IMR-90 (cell line): ENCODE results near the gene AIP. TPM values are rescaled to one million over a fixed set of nuclear protein-coding genes. Genes with fewer than 3 reads are reported as not detected.
A peak's percentile ranks its signal among the peaks of the same experiment; 100 is the strongest.

Source experiments
- ATAC-seq: fragments of 200-7000 bp; cut with Tn5 transposase; 2 replicates; pipeline ENCODE4 v1.9.1; 2020; ENCODE audit warnings: low read depth, mild to moderate bottlenecking, moderate library complexity
- BruUV-seq: library from RNA; stranded (reverse); fragments of 400-500 nt; replicated peaks from 2 replicates; lab custom pipeline; 2021; lab: Mats Ljungman, UMichigan
- CTCF ChIA-PET: fragments of 300-600 bp; formaldehyde crosslinking; extraction: SDS; loops from one replicate; lab custom pipeline; 2021; ENCODE audit warnings: antibody characterized with exemption; lab: Yijun Ruan, JAX
- POLR2A ChIA-PET: fragments of 300-600 bp; sonication (Branson Sonifier 250); formaldehyde crosslinking; loops from one replicate; lab custom pipeline; 2022; ENCODE audit warnings: antibody characterized with exemption; ENCODE audit not compliant: unreplicated experiment; lab: Charles Lee
- DNase-seq: peaks from one replicate; pipeline ENCODE4 v3.0.0; 2013
- H2AFZ ChIP-seq: replicated peaks from 2 replicates; pipeline ENCODE3; 2013; ENCODE audit warnings: low read length, mild to moderate bottlenecking; ENCODE audit not compliant: poor library complexity
- H2AK5ac ChIP-seq: 2 replicates; pipeline ENCODE4 v1.6.1; 2013; ENCODE audit warnings: low read depth, low read length, inconsistent platforms
- H2AK9ac ChIP-seq: replicated peaks from 2 replicates; pipeline ENCODE3; 2013; ENCODE audit warnings: mild to moderate bottlenecking, low read depth, low read length, moderate library complexity; ENCODE audit not compliant: poor library complexity
- H2BK120ac ChIP-seq: 2 replicates; pipeline ENCODE4 v1.6.1; 2013; ENCODE audit warnings: low read depth, low read length, inconsistent platforms
- H2BK15ac ChIP-seq: 3 replicates; pipeline ENCODE4 v1.6.1; 2013; ENCODE audit warnings: low read depth, low read length, inconsistent platforms
- H2BK20ac ChIP-seq: 2 replicates; pipeline ENCODE4 v1.6.1; 2013; ENCODE audit warnings: low read depth, mild to moderate bottlenecking, inconsistent platforms, low read length, moderate library complexity
- H2BK5ac ChIP-seq: 2 replicates; pipeline ENCODE4 v1.6.1; 2013; ENCODE audit warnings: mild to moderate bottlenecking, low read depth, low read length, inconsistent platforms; ENCODE audit not compliant: poor library complexity, severe bottlenecking
- H3K14ac ChIP-seq: replicated peaks from 2 replicates; pipeline ENCODE4 v1.6.1; 2013; ENCODE audit warnings: low read depth, low read length, inconsistent platforms
- H3K18ac ChIP-seq: 2 replicates; pipeline ENCODE4 v1.6.1; 2013; ENCODE audit warnings: low read depth, low read length, control low read depth
- H3K23ac ChIP-seq: 2 replicates; pipeline ENCODE4 v1.6.1; 2013; ENCODE audit warnings: low read depth, low read length, inconsistent platforms
- H3K27ac ChIP-seq: 2 replicates; pipeline ENCODE4 v1.5.1; 2013; ENCODE audit warnings: mild to moderate bottlenecking, control low read depth, low read length; ENCODE audit not compliant: insufficient read depth
- H3K27me3 ChIP-seq: 2 replicates; pipeline ENCODE4 v1.6.1; 2013; ENCODE audit warnings: low read length; ENCODE audit not compliant: control insufficient read depth, insufficient read depth
- H3K36me3 ChIP-seq: 2 replicates; pipeline ENCODE4 v1.6.1; 2013; ENCODE audit warnings: low read length, mixed read lengths; ENCODE audit not compliant: control insufficient read depth, insufficient read depth
- H3K4ac ChIP-seq: 2 replicates; pipeline ENCODE4 v1.6.1; 2013; ENCODE audit warnings: low read depth, low read length, inconsistent platforms
- H3K4me1 ChIP-seq: 2 replicates; pipeline ENCODE4 v1.6.1; 2013; ENCODE audit warnings: low read length, mixed read lengths; ENCODE audit not compliant: control insufficient read depth, insufficient read depth
- H3K4me2 ChIP-seq: 2 replicates; pipeline ENCODE4 v1.6.1; 2013; ENCODE audit warnings: low read depth, mild to moderate bottlenecking, control low read depth, low read length, moderate library complexity
- H3K4me3 ChIP-seq: 2 replicates; pipeline ENCODE4 v1.5.1; 2013; ENCODE audit warnings: low read depth, mild to moderate bottlenecking, control low read depth, low read length, moderate library complexity; ENCODE audit not compliant: insufficient read depth
- H3K56ac ChIP-seq: 2 replicates; pipeline ENCODE4 v1.6.1; 2013; ENCODE audit warnings: low read length, inconsistent platforms; ENCODE audit not compliant: insufficient read depth; ENCODE audit errors: extremely low read depth
- H3K79me1 ChIP-seq, 2 experiments: 2 replicates each; pipeline ENCODE4 v1.6.1; 2013; ENCODE audit warnings: low read length in 2 of 2, inconsistent platforms in 1 of 2, low read depth in 1 of 2
- H3K9ac ChIP-seq: 2 replicates; pipeline ENCODE4 v1.6.1; 2013; ENCODE audit warnings: low read depth, low read length, control low read depth
- H3K9me1 ChIP-seq: 2 replicates; pipeline ENCODE4 v1.6.1; 2013; ENCODE audit warnings: low read length, inconsistent platforms; ENCODE audit not compliant: insufficient read depth
- H3K9me3 ChIP-seq: 2 replicates; pipeline ENCODE4 v1.6.1; 2013; ENCODE audit warnings: low read length; ENCODE audit not compliant: control insufficient read depth, insufficient read depth
- H4K20me1 ChIP-seq: 2 replicates; pipeline ENCODE4 v1.6.1; 2013; ENCODE audit warnings: low read length, inconsistent platforms; ENCODE audit not compliant: insufficient read depth
- H4K5ac ChIP-seq: 2 replicates; pipeline ENCODE4 v1.6.1; 2013; ENCODE audit warnings: mild to moderate bottlenecking, low read depth, low read length, control low read depth
- H4K8ac ChIP-seq, 2 experiments: 2 replicates each; pipeline ENCODE4 v1.6.1; 2013; ENCODE audit warnings: low read depth in 2 of 2, low read length in 2 of 2, control low read depth in 1 of 2, inconsistent platforms in 1 of 2
- H4K91ac ChIP-seq: 2 replicates; pipeline ENCODE4 v1.6.1; 2013; ENCODE audit warnings: low read depth, low read length, inconsistent platforms; ENCODE audit not compliant: insufficient read depth
- BHLHE40 ChIP-seq: fragments of 150-350 bp; IDR thresholded peaks from 2 replicates; pipeline ENCODE4 v1.6.1; 2016; ENCODE audit warnings: mild to moderate bottlenecking, low read depth, low read length
- CEBPB ChIP-seq: IDR thresholded peaks from 2 replicates; pipeline ENCODE4 v1.6.1; 2012; ENCODE audit warnings: low read depth, low read length, improper control_type of control experiment
- CHD1 ChIP-seq: IDR thresholded peaks from 2 replicates; pipeline ENCODE4 v1.6.1; 2012; ENCODE audit warnings: low read depth, low read length, improper control_type of control experiment
- CTCF ChIP-seq: conservative IDR thresholded peaks from 2 replicates; pipeline ENCODE4 v1.5.1; 2012; ENCODE audit warnings: mild to moderate bottlenecking, low read depth, low read length, improper control_type of control experiment
- ELK1 ChIP-seq: fragments of 150-350 bp; IDR thresholded peaks from 2 replicates; pipeline ENCODE4 v1.6.1; 2016; ENCODE audit warnings: low read depth, mild to moderate bottlenecking, low read length, moderate library complexity, borderline replicate concordance
- FOS ChIP-seq: fragments of 150-350 bp; IDR thresholded peaks from 2 replicates; pipeline ENCODE4 v1.6.1; 2016; ENCODE audit warnings: low read depth, low read length
- MAFK ChIP-seq: IDR thresholded peaks from 2 replicates; pipeline ENCODE4 v1.6.1; 2012; ENCODE audit warnings: low read depth, low read length, improper control_type of control experiment
- MAZ ChIP-seq: IDR thresholded peaks from 2 replicates; pipeline ENCODE4 v1.6.1; 2012; ENCODE audit warnings: low read depth, mild to moderate bottlenecking, low read length, improper control_type of control experiment, moderate library complexity, borderline replicate concordance
- POLR2A ChIP-seq: IDR thresholded peaks from 2 replicates; pipeline ENCODE4 v1.6.1; 2012; ENCODE audit warnings: mild to moderate bottlenecking, low read depth, low read length
- RAD21 ChIP-seq: IDR thresholded peaks from 2 replicates; pipeline ENCODE4 v1.6.1; 2012; ENCODE audit warnings: low read length, improper control_type of control experiment
- RCOR1 ChIP-seq: IDR thresholded peaks from 2 replicates; pipeline ENCODE4 v1.6.1; 2012; ENCODE audit warnings: mild to moderate bottlenecking, low read length, improper control_type of control experiment; ENCODE audit not compliant: insufficient replicate concordance
- RFX5 ChIP-seq: IDR thresholded peaks from 2 replicates; pipeline ENCODE4 v1.8.0; 2012; ENCODE audit warnings: low read depth, mild to moderate bottlenecking, low read length, moderate library complexity
- SMC3 ChIP-seq: fragments of 150-350 bp; IDR thresholded peaks from 2 replicates; pipeline ENCODE4 v1.6.1; 2016; ENCODE audit warnings: low read depth, mild to moderate bottlenecking, antibody characterized with exemption, low read length, moderate library complexity
- WGBS, 2 experiments: methylation state at CpG; one replicate each; pipeline versions ENCODE4 v1.1.5 to v1.1.7; 2013; ENCODE audit warnings: missing lambda C conversion rate in 2 of 2; ENCODE audit not compliant: insufficient read length in 1 of 2; ENCODE audit errors: extremely low coverage in 2 of 2; 5-methylcytosine and 5-hydroxymethylcytosine counted together
- dilution Hi-C: fragments of 300-500 bp; cut with HindIII; formaldehyde crosslinking; loops from one replicate; pipeline ENCODE4 v1.14.3; 2018; ENCODE audit warnings: low sequenced_read_pairs; ENCODE audit not compliant: unreplicated experiment
- in situ Hi-C: fragments of 300-500 bp; cut with MboI; formaldehyde crosslinking; loops from 3 replicates; pipeline ENCODE4 v1.14.3; 2019; ENCODE audit warnings: low sequenced_read_pairs, inconsistent platforms, mixed read lengths
- intact Hi-C: fragments of 100-400 bp; cut with micrococcal nuclease; formaldehyde crosslinking; loops from 2 replicates; pipeline ENCODE4 v1.10.0; 2022
- polyA plus RNA-seq, 3 experiments: library from polyadenylated mRNA; depleted of rRNA; stranded (reverse); fragments of >200 nt; gene quantifications; 2 replicates each; pipeline ENCODE4 v1.2.3, GENCODE V29; 2012; ENCODE audit warnings: low replicate concordance in 1 of 3
- total RNA-seq: library from RNA; depleted of rRNA; stranded (reverse); fragments of >200 nt; gene quantifications from 2 replicates; pipeline ENCODE4 v1.2.3, GENCODE V29; 2012
- TF ChIP-seq, protein P1 (sequence below): fragments of 150-350 bp; IDR thresholded peaks from 2 replicates; pipeline ENCODE4 v1.6.1; 2017; ENCODE audit warnings: mild to moderate bottlenecking, antibody characterized with exemption, low read length, low read depth

AIP gene
- total and polyA plus RNA-seq, 2 of the 4 experiments (the other 2 are of a cell fraction), result 95.5 to 122 TPM

GRCh38 chr11:67490727-67491065, 7.9 kb downstream of the AIP start:
- Histone ChIP-seq H3K9me1 (peaks cover 10% of the 10 kb centered on the region), H3K9ac (no peak overlapping the region), H3K36me3 (peaks cover 55% of the 10 kb centered on the region), H2BK20ac (no peak overlapping the region), H4K5ac (no peak overlapping the region), H2AK5ac (no peak overlapping the region), H2BK5ac (no peak overlapping the region), H3K4me3 (no peak overlapping the region), H3K4ac (no peak overlapping the region), H3K14ac (no peak overlapping the region), H3K23ac (no peak overlapping the region), H3K27me3 (no peaks in the 10 kb centered on the region), H2AK9ac (peak overlapping the region; percentile 52), H2BK15ac (no peak overlapping the region), H3K9me3 (no peaks in the 10 kb centered on the region), H3K27ac (no peak overlapping the region), H2BK120ac (no peak overlapping the region), H3K18ac (no peak overlapping the region), H4K8ac (no peak overlapping the region), H2AFZ (no peak overlapping the region), H4K91ac (no peak overlapping the region), H3K4me2 (no peak overlapping the region), H3K56ac (no peak overlapping the region), H3K79me1 (peaks cover 4 to 14% of the 10 kb centered on the region in 2 experiments; a peak in 1 of 4 replicates), H4K20me1 (no peaks in the 10 kb centered on the region; the same call in none of the 2 replicates), H3K4me1 (no peaks in the 10 kb centered on the region)
- intact Hi-C loops (no loop called here), in situ Hi-C loops (no loop called here), dilution Hi-C loops (no loop called here)
- no peak; the same call in 1 of the 2 replicates for ATAC-seq
- no peak for TF ChIP-seq MAZ
- no peak for TF ChIP-seq RAD21
- no peak for TF ChIP-seq ELK1
- no peak for TF ChIP-seq RFX5
- TF ChIP-seq CEBPB, result no peak
- no peak for TF ChIP-seq RCOR1
- TF ChIP-seq MAFK, result no peak
- TF ChIP-seq, protein P1, sequence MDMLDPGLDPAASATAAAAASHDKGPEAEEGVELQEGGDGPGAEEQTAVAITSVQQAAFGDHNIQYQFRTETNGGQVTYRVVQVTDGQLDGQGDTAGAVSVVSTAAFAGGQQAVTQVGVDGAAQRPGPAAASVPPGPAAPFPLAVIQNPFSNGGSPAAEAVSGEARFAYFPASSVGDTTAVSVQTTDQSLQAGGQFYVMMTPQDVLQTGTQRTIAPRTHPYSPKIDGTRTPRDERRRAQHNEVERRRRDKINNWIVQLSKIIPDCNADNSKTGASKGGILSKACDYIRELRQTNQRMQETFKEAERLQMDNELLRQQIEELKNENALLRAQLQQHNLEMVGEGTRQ, result no peak
- TF ChIP-seq CTCF, result no peak
- no peak for TF ChIP-seq BHLHE40
- no peak for TF ChIP-seq CHD1
- no peak for TF ChIP-seq FOS
- TF ChIP-seq SMC3, result no peak
- TF ChIP-seq POLR2A, result no peak
- no TSS peak for BruUV-seq
- ChIA-PET POLR2A (no interaction called here), CTCF (no interaction called here)
- no peak for DNase-seq
- WGBS, 2 experiments, result 85% methylated on average over 8 of the region's 15 CpGs; no CpG with 5 or more reads in 1 of the 2 experiments
